Measurements from ENCODE around the gene PGAP6. TPM values are rescaled to one million over a fixed set of nuclear protein-coding genes. Genes with fewer than 3 reads are reported as not detected.

PGAP6 gene
- total and polyA plus RNA-seq, 2 of the 13 experiments (the other 11 are each of a cell fraction or from before 2014, with no cell fraction given) = 52.7 to 136 TPM

GRCh38 chr16:381012-381788 is 578 bp downstream of the PGAP6 start (continued):
- TF ChIP-seq HMGXB3 (CRISPR knock-in tag; IDR thresholded peaks at IDR 0.05; ENCODE audit: borderline replicate concordance) = no peak
- no peak for TF ChIP-seq ZNF570 (CRISPR knock-in tag; IDR thresholded peaks at IDR 0.05; ENCODE audit: borderline replicate concordance)
- no peak for TF ChIP-seq ZNF296 (CRISPR knock-in tag; conservative IDR thresholded peaks at IDR 0.05)
- no peak for TF ChIP-seq GPBP1L1 (CRISPR knock-in tag; IDR thresholded peaks at IDR 0.05)
- TF ChIP-seq PBX2 (CRISPR knock-in tag; IDR thresholded peaks at IDR 0.05) = no peak
- no peak for TF ChIP-seq TCF12 (IDR thresholded peaks at IDR 0.05)
- no peak for TF ChIP-seq TCF12 (CRISPR knock-in tag; IDR thresholded peaks at IDR 0.05)
- no peak for TF ChIP-seq GFI1 (CRISPR knock-in tag; IDR thresholded peaks at IDR 0.05; ENCODE audit: borderline replicate concordance)
- 0 out of 2 replicates have a peak, but pooled peaks have one; percentile 14 for TF ChIP-seq TFE3 (CRISPR knock-in tag; IDR thresholded peaks at IDR 0.05)
- 0 out of 2 replicates have a peak, but pooled peaks have one; percentile 21 for TF ChIP-seq HNF4G (IDR thresholded peaks at IDR 0.05; ENCODE audit: borderline replicate concordance, low read depth, low read length)
- no peak for TF ChIP-seq HNF4G (CRISPR knock-in tag; IDR thresholded peaks at IDR 0.05; ENCODE audit: borderline replicate concordance, low read depth)
- no peak for TF ChIP-seq MEIS2 (CRISPR knock-in tag; IDR thresholded peaks at IDR 0.05)
- no peak for TF ChIP-seq TOE1 (CRISPR knock-in tag; IDR thresholded peaks at IDR 0.05)
- TF ChIP-seq TFDP1 (CRISPR knock-in tag; IDR thresholded peaks at IDR 0.05; ENCODE audit: borderline replicate concordance) = no peak
- TF ChIP-seq ZNF143 (CRISPR knock-in tag; IDR thresholded peaks at IDR 0.05) = no peak
- no peak for TF ChIP-seq NR2F1 (CRISPR knock-in tag; IDR thresholded peaks at IDR 0.05)
- 0 out of 2 replicates have a peak, but pooled peaks have one; percentile 16 for TF ChIP-seq DRAP1 (CRISPR knock-in tag; IDR thresholded peaks at IDR 0.05)
- TF ChIP-seq ZBTB7B (CRISPR knock-in tag; IDR thresholded peaks at IDR 0.05) = no peak
